Choroid plexus epithelial cell (primary cell): ENCODE measurements around the gene OR10A4.
"Not testable (repeated sequence)": the region's sequence is repeated elsewhere in the genome, so short reads cannot be mapped to it uniquely, and the experiment has no call there.

ENCODE experiments used
- DNase-seq: peaks from one replicate; pipeline ENCODE4 v3.0.0-alpha.2; 2010; ENCODE audit warnings: low read depth
- H3K4me3 ChIP-seq: 2 replicates; pipeline ENCODE4 v1.5.1; 2011; ENCODE audit warnings: low read depth, mild to moderate bottlenecking, control low read depth, low read length, moderate library complexity
- TF ChIP-seq, protein P1 (sequence below): conservative IDR thresholded peaks from 2 replicates; pipeline ENCODE4 v1.5.1; 2011; ENCODE audit warnings: low read depth, mild to moderate bottlenecking, control low read depth, inconsistent platforms, low read length, moderate library complexity

OR10A4 gene

DNA sequence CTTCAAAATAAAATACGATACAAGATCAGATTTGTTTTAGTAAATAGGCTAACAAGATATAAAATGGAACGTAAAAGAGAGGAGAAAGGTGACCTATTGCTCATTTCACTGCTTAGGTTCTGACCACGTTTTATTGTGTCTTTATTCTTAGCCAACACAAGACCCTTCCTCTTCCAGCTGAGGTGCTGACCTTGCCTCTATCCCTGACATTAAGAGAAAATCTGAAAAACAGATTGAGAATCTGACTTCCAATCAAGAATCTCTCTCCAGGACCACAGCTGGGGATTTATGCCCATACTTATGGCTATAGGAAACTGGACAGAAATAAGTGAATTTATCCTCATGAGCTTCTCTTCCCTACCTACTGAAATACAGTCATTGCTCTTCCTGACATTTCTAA is 31.0 kb upstream of the OR10A4 start, which contains the start of gene OR10A5:
Gene OR10A5, plus strand, starts transcription at position 301 of the 400 bp plus-strand sequence. Its CDS starts 0 bp downstream, at position 301.
- no peak within 1 kb of the TSS for H3K4me3 ChIP-seq
- TF ChIP-seq, protein P1, sequence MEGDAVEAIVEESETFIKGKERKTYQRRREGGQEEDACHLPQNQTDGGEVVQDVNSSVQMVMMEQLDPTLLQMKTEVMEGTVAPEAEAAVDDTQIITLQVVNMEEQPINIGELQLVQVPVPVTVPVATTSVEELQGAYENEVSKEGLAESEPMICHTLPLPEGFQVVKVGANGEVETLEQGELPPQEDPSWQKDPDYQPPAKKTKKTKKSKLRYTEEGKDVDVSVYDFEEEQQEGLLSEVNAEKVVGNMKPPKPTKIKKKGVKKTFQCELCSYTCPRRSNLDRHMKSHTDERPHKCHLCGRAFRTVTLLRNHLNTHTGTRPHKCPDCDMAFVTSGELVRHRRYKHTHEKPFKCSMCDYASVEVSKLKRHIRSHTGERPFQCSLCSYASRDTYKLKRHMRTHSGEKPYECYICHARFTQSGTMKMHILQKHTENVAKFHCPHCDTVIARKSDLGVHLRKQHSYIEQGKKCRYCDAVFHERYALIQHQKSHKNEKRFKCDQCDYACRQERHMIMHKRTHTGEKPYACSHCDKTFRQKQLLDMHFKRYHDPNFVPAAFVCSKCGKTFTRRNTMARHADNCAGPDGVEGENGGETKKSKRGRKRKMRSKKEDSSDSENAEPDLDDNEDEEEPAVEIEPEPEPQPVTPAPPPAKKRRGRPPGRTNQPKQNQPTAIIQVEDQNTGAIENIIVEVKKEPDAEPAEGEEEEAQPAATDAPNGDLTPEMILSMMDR = no peak
- DNase-seq = no peak

DNA sequence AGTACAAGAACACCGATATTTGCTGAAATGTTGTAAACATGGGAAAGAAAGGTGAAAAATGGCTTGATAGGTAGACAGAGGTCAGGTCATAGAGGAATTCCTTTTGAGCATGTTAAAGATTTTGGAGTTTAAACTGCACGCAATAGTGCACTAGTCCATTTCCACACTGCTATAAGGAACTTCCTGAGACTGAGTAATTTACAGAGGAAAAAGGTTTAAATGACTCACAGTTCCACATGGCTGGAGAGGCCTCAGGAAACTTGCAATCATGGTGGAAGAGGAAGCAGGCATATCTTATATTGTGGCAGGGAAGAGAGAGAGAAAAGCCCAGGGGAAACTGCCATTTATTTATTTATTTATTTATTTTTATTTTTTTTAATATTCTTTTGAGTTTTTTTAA is 25.9 kb upstream of the OR10A4 start:
- TF ChIP-seq, protein P1 = no peak
- no peak overlapping the region for H3K4me3 ChIP-seq
- no peak for DNase-seq

- DNase-seq, H3K4me3 ChIP-seq: not testable (repeated sequence)
Observed at GRCh38 chr11:6854801-6855200, 21.6 kb upstream of the OR10A4 start.

- TF ChIP-seq, protein P1 = no peak
- H3K4me3 ChIP-seq = no peak overlapping the region
- DNase-seq = peak; percentile 69
Observed at GRCh38 chr11:6855971-6856541, 20.4 kb upstream of the OR10A4 start.

DNA sequence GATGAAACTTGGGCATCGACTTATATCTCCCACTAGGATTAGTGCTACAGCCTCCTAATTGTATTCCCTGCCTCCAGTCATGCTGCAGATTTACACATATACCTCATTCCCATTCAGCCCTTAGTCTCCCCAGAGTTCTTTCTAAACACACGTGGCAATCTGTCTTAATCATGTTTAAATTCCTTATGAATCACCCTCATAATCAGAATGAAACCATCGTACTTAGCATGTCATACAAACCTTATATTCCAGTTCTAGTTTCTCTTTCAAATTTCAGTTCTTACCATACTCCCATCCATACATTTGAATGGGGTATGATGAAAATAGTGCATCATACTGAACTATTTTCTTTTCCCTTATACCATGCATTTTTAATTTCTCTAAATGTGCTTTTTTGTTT is 19.6 kb upstream of the OR10A4 start:
- no peak overlapping the region for H3K4me3 ChIP-seq
- TF ChIP-seq, protein P1 = no peak
- peak; percentile 29 for DNase-seq

DNA sequence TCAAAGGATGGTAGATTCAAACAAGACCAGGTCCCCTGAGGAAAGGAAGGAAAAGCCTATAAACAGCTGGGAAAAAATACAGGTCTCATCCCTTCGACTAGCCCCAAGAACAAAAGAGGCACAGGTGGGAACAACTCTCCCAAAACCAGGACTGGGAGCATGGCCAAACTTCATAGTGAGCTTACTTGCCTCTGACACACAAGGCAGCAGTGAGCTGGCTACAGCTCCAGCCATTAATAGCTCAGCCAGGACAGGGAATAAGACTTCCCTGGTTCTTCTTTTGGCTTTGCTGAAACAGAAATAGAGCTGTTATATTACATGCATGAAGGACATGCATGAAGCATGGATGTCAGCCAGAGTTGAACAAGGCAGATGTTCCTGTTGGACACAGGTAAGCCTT is 13.5 kb upstream of the OR10A4 start, which contains the start of gene OR10A2:
Gene OR10A2, plus strand, starts transcription at position 97 of the 400 bp plus-strand sequence. CDS start 6,698 bp downstream, outside the sequence.
- no peak within 1 kb of the TSS for H3K4me3 ChIP-seq
- TF ChIP-seq, protein P1 = no peak
- DNase-seq = peak; percentile 12

DNA sequence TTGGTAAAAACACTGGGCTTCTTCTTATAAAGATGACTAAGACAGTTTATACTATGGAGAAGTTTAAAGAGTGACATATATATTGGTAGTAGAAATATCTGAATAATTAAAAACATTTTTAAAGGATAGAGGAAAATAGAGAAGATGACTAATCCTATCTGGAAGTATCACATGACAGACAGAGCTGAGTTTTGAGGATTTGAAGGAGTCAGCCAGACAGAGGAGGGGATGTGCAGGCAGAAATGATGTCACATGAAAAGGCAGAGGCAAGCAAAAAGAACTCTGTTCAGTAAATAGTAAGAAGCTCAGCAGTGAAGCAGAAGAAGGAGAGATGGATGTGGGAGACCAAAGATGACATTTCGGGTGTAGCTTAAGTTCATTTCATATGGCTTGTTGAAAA is 12.0 kb upstream of the OR10A4 start:
- H3K4me3 ChIP-seq = no peak overlapping the region
- TF ChIP-seq, protein P1 = no peak
- peak; percentile 52 for DNase-seq

DNA sequence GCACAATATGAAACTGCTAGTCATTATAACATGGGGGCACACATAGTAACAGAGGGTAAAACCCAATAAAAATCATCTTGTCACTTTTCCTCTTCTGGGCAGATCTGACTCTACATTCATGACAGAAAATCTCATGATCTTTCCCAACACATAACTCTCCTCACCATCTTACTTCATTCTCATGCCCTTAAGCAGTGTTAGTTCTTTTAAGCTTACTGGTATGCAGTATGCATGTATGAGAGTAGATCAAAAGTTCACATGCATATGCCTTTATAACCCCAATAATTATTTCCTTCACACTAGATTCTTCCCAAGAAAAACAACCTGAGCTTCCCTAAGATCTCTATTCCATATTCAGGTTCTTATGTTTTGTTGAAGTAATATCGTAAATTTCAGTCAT is 5.1 kb upstream of the OR10A4 start:
- DNase-seq = no peak
- TF ChIP-seq, protein P1 = no peak
- no peak overlapping the region for H3K4me3 ChIP-seq
